ENCODE results near the gene SLC11A1. TPM values are rescaled to one million over a fixed set of nuclear protein-coding genes. Genes with fewer than 3 reads are reported as not detected.

Gene SLC11A1
- total RNA-seq, 3 donors from 2014 or later = 0.05 to 0.61 (median 0.05) TPM

GRCh38 chr2:218402911-218403411 is 20.9 kb downstream of the SLC11A1 start:
- H3K36me3 Mint-ChIP-seq (ENCODE audit: insufficient read depth) = peaks cover 3% of the 10 kb centered on the region
- peaks cover 47% of the 10 kb centered on the region for H3K4me1 Mint-ChIP-seq (ENCODE audit: low read depth)
- H3K9me3 Mint-ChIP-seq = no peaks in the 10 kb centered on the region
- DNase-seq (no peak), ATAC-seq (no peak)
- no peaks in the 10 kb centered on the region for H3K27me3 Mint-ChIP-seq (ENCODE audit: low read depth)
- peak overlapping the region; percentile 45 for H3K4me3 Mint-ChIP-seq

DNA sequence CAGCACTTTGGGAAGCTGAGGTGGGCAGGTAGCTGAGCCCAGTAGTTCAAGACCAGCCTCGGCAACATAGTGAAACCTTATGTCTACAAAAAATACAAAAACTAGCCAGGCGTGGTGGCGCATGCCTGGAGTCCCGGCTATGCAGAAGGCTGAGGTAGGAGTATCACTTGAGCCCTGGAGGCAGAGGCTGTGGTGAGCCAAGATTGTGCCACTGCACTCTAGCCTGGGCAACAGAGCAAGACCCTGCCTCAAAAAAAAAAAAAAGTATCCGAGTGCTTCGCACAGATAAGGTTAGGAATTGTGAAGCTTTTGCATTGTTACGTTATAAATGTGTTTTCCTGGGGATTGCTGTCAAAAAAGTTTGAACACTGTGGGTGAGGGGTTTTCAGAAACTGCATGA is 21.7 kb downstream of the SLC11A1 start:
- H3K4me3 Mint-ChIP-seq = no peak overlapping the region
- no peaks in the 10 kb centered on the region for H3K9me3 Mint-ChIP-seq
- H3K27me3 Mint-ChIP-seq (ENCODE audit: low read depth) = no peaks in the 10 kb centered on the region
- peaks cover 3% of the 10 kb centered on the region for H3K36me3 Mint-ChIP-seq (ENCODE audit: insufficient read depth)
- peaks cover 48% of the 10 kb centered on the region for H3K4me1 Mint-ChIP-seq (ENCODE audit: low read depth)
- DNase-seq (no peak), ATAC-seq (no peak)

GRCh38 chr2:218404351-218405085 is 22.4 kb downstream of the SLC11A1 start:
- H3K4me3 Mint-ChIP-seq = no peak overlapping the region
- ATAC-seq = no peak

GRCh38 chr2:218405086-218405745 is 23.1 kb downstream of the SLC11A1 start:
- H3K4me3 Mint-ChIP-seq = peak overlapping the region; percentile 80
- H3K9me3 Mint-ChIP-seq = no peaks in the 10 kb centered on the region
- peaks cover 3% of the 10 kb centered on the region for H3K36me3 Mint-ChIP-seq (ENCODE audit: insufficient read depth)
- DNase-seq (no peak), ATAC-seq (no peak)
- H3K4me1 Mint-ChIP-seq (ENCODE audit: low read depth) = peaks cover 48% of the 10 kb centered on the region
- no peaks in the 10 kb centered on the region for H3K27me3 Mint-ChIP-seq (ENCODE audit: low read depth)

More at GRCh38 chr2:218404351-218405085, 22.4 kb downstream of the SLC11A1 start:
- Mint-ChIP-seq H3K36me3 (ENCODE audit: insufficient read depth) (peaks cover 3% of the 10 kb centered on the region), H3K4me1 (ENCODE audit: low read depth) (peaks cover 48% of the 10 kb centered on the region), H3K27me3 (ENCODE audit: low read depth) (no peaks in the 10 kb centered on the region), H3K9me3 (no peaks in the 10 kb centered on the region)
- DNase-seq = no peak

DNA sequence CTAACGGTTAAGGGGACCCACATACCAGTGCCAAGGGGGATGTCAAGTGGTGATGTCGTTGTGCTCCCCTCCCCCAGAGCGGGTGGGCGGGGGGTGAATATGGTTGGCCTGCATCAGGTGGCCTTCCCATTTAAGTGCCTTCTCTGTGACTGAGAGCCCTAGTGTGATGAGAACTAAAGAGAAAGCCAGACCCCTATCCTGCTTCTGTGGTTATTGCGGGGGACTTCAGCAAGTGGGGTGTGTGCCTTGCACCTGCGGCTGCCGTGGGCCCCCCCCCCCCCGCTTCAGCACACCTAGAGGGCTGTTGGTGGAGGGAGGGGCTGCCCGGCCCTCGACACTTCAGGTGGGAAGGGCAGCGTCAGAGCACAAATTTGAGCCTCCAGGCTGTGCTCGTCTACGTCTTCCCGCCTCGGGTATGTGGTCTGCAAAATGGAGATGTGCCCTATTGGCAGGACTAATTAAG is 23.7 kb downstream of the SLC11A1 start:
- DNase-seq (no peak), ATAC-seq (peak; percentile 15 to 21)
- no peaks in the 10 kb centered on the region for H3K9me3 Mint-ChIP-seq
- peaks cover 3% of the 10 kb centered on the region for H3K36me3 Mint-ChIP-seq (ENCODE audit: insufficient read depth)
- no peaks in the 10 kb centered on the region for H3K27me3 Mint-ChIP-seq (ENCODE audit: low read depth)
- H3K4me1 Mint-ChIP-seq (ENCODE audit: low read depth) = peaks cover 48% of the 10 kb centered on the region
- H3K4me3 Mint-ChIP-seq = peak overlapping the region; percentile 80

DNA sequence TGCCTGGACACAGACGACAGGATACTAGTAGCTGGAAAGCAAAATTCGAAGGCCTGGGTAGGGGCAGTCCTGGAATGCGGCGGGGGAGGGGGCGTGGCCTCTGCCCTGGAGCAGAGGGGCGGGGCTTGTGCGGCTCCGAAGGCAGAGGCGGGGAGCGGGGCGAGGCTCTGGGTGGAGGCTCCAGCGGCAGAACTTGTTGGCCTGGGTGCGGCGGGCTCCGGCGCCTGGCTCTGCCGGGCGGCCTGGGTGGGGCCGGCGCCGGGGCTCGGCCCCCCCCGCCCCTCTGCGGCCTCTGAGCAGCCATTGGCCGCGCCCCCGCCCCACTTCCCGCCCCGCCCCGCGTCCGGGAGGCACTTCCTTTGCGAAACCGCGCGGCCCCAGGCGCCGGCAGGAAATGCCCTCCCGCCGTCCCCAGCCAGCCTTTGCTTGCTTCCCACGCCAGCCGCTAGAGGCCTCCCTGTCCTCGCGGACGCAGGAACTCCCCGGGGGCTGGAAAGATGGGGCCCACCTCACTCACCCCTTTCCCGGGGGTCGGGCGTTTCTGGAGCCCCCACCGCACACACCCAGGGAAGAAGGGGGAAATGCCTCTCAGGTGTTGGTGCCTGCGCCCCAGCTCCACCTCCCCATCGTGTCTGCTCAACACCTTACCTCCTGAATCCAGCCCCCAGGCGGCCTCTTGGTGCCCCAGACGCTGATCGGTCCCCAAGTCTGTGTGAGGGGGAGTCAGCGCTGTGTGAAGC is 24.3 kb downstream of the SLC11A1 start:
- DNase-seq (peak; percentile 85), ATAC-seq (peak; percentile 78 to 84)
- Mint-ChIP-seq H3K9me3 (no peaks in the 10 kb centered on the region), H3K36me3 (ENCODE audit: insufficient read depth) (peaks cover 3% of the 10 kb centered on the region), H3K4me3 (peak overlapping the region; percentile 80), H3K27me3 (ENCODE audit: low read depth) (no peaks in the 10 kb centered on the region), H3K4me1 (ENCODE audit: low read depth) (peaks cover 47% of the 10 kb centered on the region)

GRCh38 chr2:218406949-218407618 is 25.0 kb downstream of the SLC11A1 start:
- DNase-seq (peak; percentile 62), ATAC-seq (peak; percentile 27 to 36)
- Mint-ChIP-seq H3K27me3 (ENCODE audit: low read depth) (no peaks in the 10 kb centered on the region), H3K9me3 (no peaks in the 10 kb centered on the region), H3K4me1 (ENCODE audit: low read depth) (peaks cover 43% of the 10 kb centered on the region), H3K36me3 (ENCODE audit: insufficient read depth) (peaks cover 3% of the 10 kb centered on the region), H3K4me3 (peak overlapping the region; percentile 72)

DNA sequence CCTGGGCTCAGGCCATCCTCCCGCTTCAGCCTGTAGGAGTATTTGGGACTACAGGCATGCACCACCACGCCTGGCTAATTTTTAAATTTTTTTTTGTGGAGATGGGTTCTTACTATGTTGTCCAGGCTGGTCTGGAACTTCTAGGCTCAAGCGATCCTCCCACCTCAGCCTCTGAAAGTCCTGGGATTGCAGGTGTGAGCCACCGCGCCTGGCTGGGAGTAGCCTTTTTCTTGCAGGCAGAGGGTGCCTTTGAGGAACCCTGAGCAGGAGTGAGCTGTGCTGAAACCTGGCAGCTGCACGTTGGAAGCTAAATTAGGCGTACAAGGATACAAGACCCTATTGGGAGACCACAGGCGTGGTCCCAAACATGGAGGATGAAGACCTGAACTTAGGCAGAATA is 25.6 kb downstream of the SLC11A1 start:
- ATAC-seq (no peak), DNase-seq (no peak)
- peaks cover 3% of the 10 kb centered on the region for H3K36me3 Mint-ChIP-seq (ENCODE audit: insufficient read depth)
- no peak overlapping the region for H3K4me3 Mint-ChIP-seq
- H3K9me3 Mint-ChIP-seq = no peaks in the 10 kb centered on the region
- H3K4me1 Mint-ChIP-seq (ENCODE audit: low read depth) = peaks cover 48% of the 10 kb centered on the region
- H3K27me3 Mint-ChIP-seq (ENCODE audit: low read depth) = no peaks in the 10 kb centered on the region

DNA sequence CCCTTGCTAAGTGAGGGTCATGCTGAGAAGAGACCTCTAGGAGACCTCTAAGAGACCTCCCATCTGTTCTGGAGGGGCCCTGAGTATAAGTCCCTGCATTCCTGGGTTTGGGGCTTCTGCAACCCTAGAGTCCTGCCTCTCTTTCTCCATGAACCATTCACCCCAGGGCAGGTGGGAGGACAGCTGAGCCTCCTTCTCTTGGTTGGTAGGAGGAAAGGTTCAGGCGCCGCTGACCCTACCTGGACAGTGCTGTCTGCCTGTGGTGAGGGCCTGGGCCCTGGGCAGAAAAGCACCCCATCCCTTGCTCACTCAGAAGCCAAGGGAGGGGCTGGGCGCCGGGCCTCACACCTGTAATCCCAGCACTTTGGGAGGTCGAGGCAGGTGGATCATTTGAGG is 36.2 kb downstream of the SLC11A1 start:
- DNase-seq (no peak), ATAC-seq (no peak)
- Mint-ChIP-seq H3K9me3 (no peaks in the 10 kb centered on the region), H3K27me3 (ENCODE audit: low read depth) (no peaks in the 10 kb centered on the region), H3K4me1 (ENCODE audit: low read depth) (no peaks in the 10 kb centered on the region), H3K4me3 (no peak overlapping the region), H3K36me3 (ENCODE audit: insufficient read depth) (no peaks in the 10 kb centered on the region)

- H3K27me3 Mint-ChIP-seq (ENCODE audit: low read depth) = no peaks in the 10 kb centered on the region
- ATAC-seq (no peak), DNase-seq (no peak)
- no peak within 1 kb of the TSS for H3K4me3 Mint-ChIP-seq
- no peaks in the 10 kb centered on the region for H3K36me3 Mint-ChIP-seq (ENCODE audit: insufficient read depth)
- H3K9me3 Mint-ChIP-seq = no peaks in the 10 kb centered on the region
- H3K4me1 Mint-ChIP-seq (ENCODE audit: low read depth) = no peaks in the 10 kb centered on the region
Measured at GRCh38 chr2:218418717-218419458, 36.8 kb downstream of the SLC11A1 start, which contains the start of gene VIL1. Gene VIL1 (plus strand): TSS chr2:218419123. CDS start chr2:218423779, 4,656 bp downstream.

- H3K36me3 Mint-ChIP-seq (ENCODE audit: insufficient read depth) = no peaks in the 10 kb centered on the region
- ATAC-seq (no peak), DNase-seq (no peak)
- no peaks in the 10 kb centered on the region for H3K9me3 Mint-ChIP-seq
- H3K4me1 Mint-ChIP-seq (ENCODE audit: low read depth) = no peaks in the 10 kb centered on the region
- no peaks in the 10 kb centered on the region for H3K27me3 Mint-ChIP-seq (ENCODE audit: low read depth)
- no peak overlapping the region for H3K4me3 Mint-ChIP-seq
Measured at GRCh38 chr2:218419630-218420216, 37.6 kb downstream of the SLC11A1 start.

DNA sequence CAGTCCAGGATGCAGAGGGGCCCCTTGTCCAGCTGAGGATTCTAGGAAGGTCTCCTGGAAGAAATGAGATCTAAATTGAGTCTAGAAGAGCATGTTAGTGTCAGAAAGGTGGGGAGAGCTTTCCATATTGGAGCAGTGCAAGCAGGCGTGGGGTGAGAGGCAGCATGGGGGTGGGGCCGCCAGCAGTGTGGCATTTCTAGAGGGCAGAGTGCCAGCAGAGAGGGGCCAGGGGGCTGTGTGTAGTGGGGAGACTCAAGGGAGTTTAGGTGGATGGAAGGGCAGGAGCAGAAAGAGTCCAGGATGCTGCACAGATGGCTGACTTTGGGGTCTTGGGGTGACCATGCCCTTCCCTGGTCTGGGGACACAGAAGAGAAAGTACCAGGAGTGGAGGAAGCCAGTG is 39.0 kb downstream of the SLC11A1 start:
- no peak for ATAC-seq
- Mint-ChIP-seq H3K4me3 (no peak overlapping the region), H3K27me3 (ENCODE audit: low read depth) (no peaks in the 10 kb centered on the region), H3K9me3 (no peaks in the 10 kb centered on the region), H3K4me1 (ENCODE audit: low read depth) (no peaks in the 10 kb centered on the region), H3K36me3 (ENCODE audit: insufficient read depth) (no peaks in the 10 kb centered on the region)
- no peak for DNase-seq

GRCh38 chr2:218422403-218423086 is 40.5 kb downstream of the SLC11A1 start:
- H3K4me1 Mint-ChIP-seq (ENCODE audit: low read depth) = no peaks in the 10 kb centered on the region
- no peak for ATAC-seq
- no peak overlapping the region for H3K4me3 Mint-ChIP-seq
- DNase-seq = no peak
- H3K36me3 Mint-ChIP-seq (ENCODE audit: insufficient read depth) = no peaks in the 10 kb centered on the region
- no peaks in the 10 kb centered on the region for H3K9me3 Mint-ChIP-seq
- no peaks in the 10 kb centered on the region for H3K27me3 Mint-ChIP-seq (ENCODE audit: low read depth)
